RWPE1 (cell line): ENCODE results near the gene IP6K3.
A peak's percentile ranks its signal among the peaks of the same experiment; 100 is the strongest.

Experiments
- CTCF ChIA-PET: fragments of 350-600 bp; sonication (Branson Sonifier 250); formaldehyde crosslinking; extraction: SDS; loops from one replicate; lab custom pipeline; 2021; lab: Yijun Ruan, JAX
- POLR2A ChIA-PET: fragments of 400-600 bp; formaldehyde crosslinking; extraction: SDS; loops from one replicate; lab custom pipeline; 2020; ENCODE audit warnings: antibody characterized with exemption; ENCODE audit not compliant: low non-redundant PET; lab: Yijun Ruan, JAX
- DNase-seq: peaks from one replicate; pipeline ENCODE4 v3.0.0; 2012; ENCODE audit warnings: low spot score
- H3K27ac ChIP-seq: fragments of 450-650 bp; 2 replicates; pipeline ENCODE4 v1.5.1; 2017
- CTCF ChIP-seq: fragments of 450-650 bp; conservative IDR thresholded peaks from 2 replicates; pipeline ENCODE4 v1.5.1; 2017; ENCODE audit warnings: low read depth, mild to moderate bottlenecking

IP6K3 gene

GRCh38 chr6:33708516-33709204, 38.0 kb downstream of the IP6K3 start:
- TF ChIP-seq CTCF, result no peak
- ChIA-PET CTCF (interaction anchor here (0.6 to 0.9 kb wide), 2 partner anchors 11 to 73 kb away, joined by 3 read pairs; no protein-coding TSS in a partner anchor), POLR2A (no interaction called here)
- no peak overlapping the region for H3K27ac ChIP-seq
- no peak for DNase-seq

DNA sequence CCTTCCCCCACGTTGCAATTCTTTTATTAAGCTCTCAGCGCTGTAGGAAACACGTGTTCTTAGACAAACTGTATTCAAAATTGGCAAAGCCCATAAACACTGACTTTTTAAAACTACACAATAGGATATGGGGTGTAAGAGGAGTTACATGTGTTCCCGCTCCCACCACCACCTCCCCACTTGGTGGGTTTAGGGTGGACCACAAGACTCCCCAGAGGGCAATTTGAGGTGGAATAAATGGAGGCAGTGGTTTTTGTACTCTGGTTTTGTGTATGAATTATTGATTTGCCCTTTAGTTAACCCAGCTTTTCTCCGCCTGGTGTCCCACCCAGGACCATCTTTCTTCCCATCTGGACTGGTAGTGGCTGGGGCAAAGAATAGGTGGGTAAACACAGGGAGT, 38.9 kb downstream of the IP6K3 start:
- H3K27ac ChIP-seq, result no peak overlapping the region
- CTCF ChIA-PET, result interaction anchor here (0.6 to 0.9 kb wide), 2 partner anchors 64 to 72 kb away, joined by 3 to 5 read pairs; no protein-coding TSS in a partner anchor
- no peak for DNase-seq
- POLR2A ChIA-PET, result no interaction called here
- no peak for TF ChIP-seq CTCF

DNA sequence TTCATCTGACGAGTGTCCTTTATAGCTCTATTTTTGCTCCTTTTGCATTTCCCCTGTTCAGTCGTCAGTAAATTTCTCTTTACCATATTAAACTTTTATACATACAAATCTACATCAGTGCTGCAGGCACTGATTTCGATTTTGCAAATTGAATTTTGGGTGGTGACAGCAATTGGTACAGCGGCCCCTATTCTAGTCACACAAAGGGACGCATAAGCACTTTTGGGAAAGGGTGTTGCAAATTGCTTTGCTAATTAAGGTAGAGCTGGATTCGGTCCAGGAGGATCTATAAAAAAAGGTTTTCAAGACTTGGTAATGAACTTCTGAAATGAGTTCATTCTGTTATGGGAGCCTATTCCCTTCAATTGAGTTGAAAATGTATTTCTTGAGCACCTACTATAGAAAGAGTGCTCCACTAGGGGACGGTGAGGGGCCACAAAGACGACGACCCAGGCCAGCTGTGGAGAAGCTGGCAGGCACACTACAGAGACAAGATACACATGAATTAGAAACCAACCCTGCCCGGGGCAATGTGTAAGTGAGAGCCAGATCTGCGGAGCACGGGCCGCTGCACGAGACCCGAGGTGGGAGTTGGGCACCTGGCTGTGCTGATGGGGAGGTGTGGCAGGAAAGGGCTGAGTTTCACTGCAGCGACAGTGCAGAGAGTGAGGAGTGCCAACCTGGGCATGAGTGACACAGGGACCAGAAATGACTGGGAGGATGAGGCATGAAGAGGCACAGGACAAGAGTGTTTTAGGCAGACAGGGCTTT, 40.6 kb downstream of the IP6K3 start:
- POLR2A ChIA-PET, result no interaction called here
- DNase-seq, result no peak
- no peak for TF ChIP-seq CTCF
- CTCF ChIA-PET, result no interaction called here
- peak overlapping the region; percentile 39 for H3K27ac ChIP-seq

GRCh38 chr6:33705268-33705885, 41.3 kb downstream of the IP6K3 start:
- TF ChIP-seq CTCF, result no peak
- ChIA-PET CTCF (interaction anchor here (0.7 kb wide), 1 partner anchor 40 kb away, joined by 3 read pairs; no protein-coding TSS in a partner anchor), POLR2A (no interaction called here)
- DNase-seq, result no peak
- peak overlapping the region; percentile 32 for H3K27ac ChIP-seq

- H3K27ac ChIP-seq, result peak overlapping the region; percentile 32
- POLR2A ChIA-PET, result interaction anchor here (0.5 kb wide), 1 partner anchor 123 kb away, joined by 4 read pairs; no protein-coding TSS in a partner anchor
Measured at GRCh38 chr6:33704215-33705066, 42.3 kb downstream of the IP6K3 start.

More at GRCh38 chr6:33704215-33705066, 42.3 kb downstream of the IP6K3 start:
- CTCF ChIA-PET, result interaction anchor here (0.7 kb wide), 1 partner anchor 58 kb away, joined by 3 read pairs; no protein-coding TSS in a partner anchor
- DNase-seq, result no peak
- no peak for TF ChIP-seq CTCF
